HEK293T (cell line): Measurements from ENCODE around the gene ZGPAT.
A peak's percentile ranks its signal among the peaks of the same experiment; 100 is the strongest.

Source experiments
- CTCF ChIA-PET: fragments of 350-600 bp; formaldehyde crosslinking; extraction: SDS; loops from one replicate; lab custom pipeline; 2021; ENCODE audit warnings: antibody characterized with exemption, inconsistent platforms; lab: Yijun Ruan, JAX
- POLR2A ChIA-PET: fragments of 350-600 bp; formaldehyde crosslinking; extraction: SDS; loops from one replicate; lab custom pipeline; 2020; ENCODE audit warnings: antibody characterized with exemption, inconsistent platforms; lab: Yijun Ruan, JAX
- DNase-seq: peaks from one replicate; pipeline ENCODE4 v3.0.0; 2012; ENCODE audit warnings: mixed read lengths; ENCODE audit errors: extremely low spot score
- ARNT ChIP-seq: fragments of 450-650 bp; IDR thresholded peaks from 2 replicates; pipeline ENCODE4 v1.6.1; 2017; ENCODE audit warnings: mild to moderate bottlenecking
- BHLHE40 ChIP-seq: fragments of 450-650 bp; IDR thresholded peaks from 2 replicates; pipeline ENCODE4 v1.6.1; 2016; ENCODE audit warnings: mild to moderate bottlenecking, moderate library complexity, borderline replicate concordance
- CTBP1 ChIP-seq: fragments of 450-650 bp; IDR thresholded peaks from 2 replicates; pipeline ENCODE4 v1.6.1; 2016; ENCODE audit warnings: borderline replicate concordance
- ELF4 ChIP-seq: fragments of 450-650 bp; IDR thresholded peaks from 2 replicates; pipeline ENCODE4 v1.6.1; 2017; ENCODE audit warnings: antibody characterized with exemption
- FOXA1 ChIP-seq: fragments of 450-650 bp; IDR thresholded peaks from 2 replicates; pipeline ENCODE4 v1.6.1; 2016; ENCODE audit warnings: mild to moderate bottlenecking
- FOXK2 ChIP-seq: fragments of 450-650 bp; IDR thresholded peaks from 2 replicates; pipeline ENCODE4 v1.6.1; 2016; ENCODE audit warnings: mild to moderate bottlenecking
- FOXM1 ChIP-seq: fragments of 450-650 bp; IDR thresholded peaks from 2 replicates; pipeline ENCODE4 v1.6.1; 2017; ENCODE audit warnings: mild to moderate bottlenecking, borderline replicate concordance
- HDGF ChIP-seq: fragments of 450-650 bp; IDR thresholded peaks from 2 replicates; pipeline ENCODE4 v1.6.1; 2017; ENCODE audit warnings: antibody characterized with exemption, borderline replicate concordance
- L3MBTL2 ChIP-seq: fragments of 450-650 bp; conservative IDR thresholded peaks from 2 replicates; pipeline ENCODE4 v1.6.1; 2016; ENCODE audit warnings: mild to moderate bottlenecking
- LEF1 ChIP-seq: fragments of 450-650 bp; IDR thresholded peaks from 2 replicates; pipeline ENCODE4 v1.6.1; 2017; ENCODE audit warnings: mild to moderate bottlenecking, borderline replicate concordance
- NFRKB ChIP-seq: fragments of 450-650 bp; IDR thresholded peaks from 2 replicates; pipeline ENCODE4 v1.6.1; 2016; ENCODE audit warnings: mild to moderate bottlenecking, moderate library complexity
- PKNOX1 ChIP-seq: fragments of 450-650 bp; IDR thresholded peaks from 2 replicates; pipeline ENCODE4 v1.6.1; 2016
- SP1 ChIP-seq: fragments of 450-650 bp; IDR thresholded peaks from 2 replicates; pipeline ENCODE4 v1.6.1; 2017
- SUZ12 ChIP-seq: fragments of 450-650 bp; IDR thresholded peaks from 2 replicates; pipeline ENCODE4 v1.6.1; 2016; ENCODE audit warnings: mild to moderate bottlenecking
- TARDBP ChIP-seq: fragments of 450-650 bp; IDR thresholded peaks from 2 replicates; pipeline ENCODE4 v1.6.1; 2016
- ZNF384 ChIP-seq: fragments of 450-650 bp; IDR thresholded peaks from 2 replicates; pipeline ENCODE4 v1.6.1; 2016

Gene ZGPAT

GRCh38 chr20:63731410-63731809 lies 23.6 kb downstream of the ZGPAT start:
- ChIA-PET CTCF (no interaction called here), POLR2A (no interaction called here)
- 0 out of 2 replicates have a peak, but pooled peaks have one; percentile 11 for TF ChIP-seq TARDBP
- TF ChIP-seq LEF1 = no peak
- DNase-seq = no peak

GRCh38 chr20:63732118-63733095 lies 24.6 kb downstream of the ZGPAT start:
- ChIA-PET POLR2A (no interaction called here), CTCF (no interaction called here)
- TF ChIP-seq TARDBP (peak; percentile 74), HDGF (no peak), FOXK2 (no peak), L3MBTL2 (no peak), NFRKB (no peak), ELF4 (no peak)
- DNase-seq = no peak

- peak; percentile 2 for DNase-seq
- CTCF ChIA-PET = no interaction called here
- POLR2A ChIA-PET = no interaction called here
- TF ChIP-seq SP1 = no peak
- no peak for TF ChIP-seq L3MBTL2
- TF ChIP-seq ARNT = no peak
- no peak for TF ChIP-seq NFRKB
- TF ChIP-seq SUZ12 = no peak
- no peak for TF ChIP-seq CTBP1
- no peak for TF ChIP-seq LEF1
- TF ChIP-seq HDGF = no peak
- no peak for TF ChIP-seq ELF4
- TF ChIP-seq TARDBP = no peak
- no peak for TF ChIP-seq BHLHE40
- no peak for TF ChIP-seq PKNOX1
- TF ChIP-seq FOXK2 = no peak
- TF ChIP-seq FOXM1 = no peak
- no peak for TF ChIP-seq FOXA1
- TF ChIP-seq ZNF384 = no peak
These were observed 25.3 kb downstream of the ZGPAT start for GRCh38 chr20:63733117-63733516.

- no peak for TF ChIP-seq L3MBTL2
- no peak for TF ChIP-seq TARDBP
- TF ChIP-seq FOXK2 = no peak
- no peak for TF ChIP-seq BHLHE40
- no peak for TF ChIP-seq ELF4
- no peak for TF ChIP-seq SP1
- no peak for TF ChIP-seq FOXM1
- no peak for TF ChIP-seq PKNOX1
- no peak for TF ChIP-seq FOXA1
- TF ChIP-seq ARNT = no peak
- no peak for TF ChIP-seq SUZ12
- no peak for TF ChIP-seq HDGF
- no peak for TF ChIP-seq NFRKB
- no peak for TF ChIP-seq CTBP1
- no peak for TF ChIP-seq LEF1
- TF ChIP-seq ZNF384 = no peak
- peak; percentile 3 for DNase-seq
- POLR2A ChIA-PET = no interaction called here
- CTCF ChIA-PET = no interaction called here
These were observed 25.8 kb downstream of the ZGPAT start for GRCh38 chr20:63733579-63734081.

GRCh38 chr20:63734111-63734945 lies 26.5 kb downstream of the ZGPAT start:
- ChIA-PET POLR2A (interaction anchor here (0.6 kb wide), 1 partner anchor 9 kb away, joined by 3 read pairs; no protein-coding TSS in a partner anchor), CTCF (no interaction called here)
- TF ChIP-seq PKNOX1 (no peak), TARDBP (no peak), NFRKB (no peak), ZNF384 (no peak), SP1 (no peak), FOXA1 (no peak), BHLHE40 (no peak), FOXK2 (no peak), HDGF (no peak), FOXM1 (no peak), CTBP1 (no peak), LEF1 (no peak), ELF4 (no peak), L3MBTL2 (no peak), ARNT (no peak), SUZ12 (no peak)
- peak; percentile 3 for DNase-seq
